Fibroblast of villous mesenchyme (primary cell): Measurements from ENCODE around the gene APC. TPM values are rescaled to one million over a fixed set of nuclear protein-coding genes. Genes with fewer than 3 reads are reported as not detected.
"Not testable (repeated sequence)": the region's sequence is repeated elsewhere in the genome, so short reads cannot be mapped to it uniquely, and the experiment has no call there.

Experiments used
- DNase-seq: peaks from one replicate; pipeline ENCODE4 v3.0.0-alpha.2; 2010; ENCODE audit warnings: low read depth
- H3K4me3 ChIP-seq: 2 replicates; pipeline ENCODE4 v1.5.1; 2011; ENCODE audit warnings: low read depth, mild to moderate bottlenecking, low read length
- small RNA-seq: library from RNA; depleted of rRNA; stranded (forward); fragments of <200 nt; gene quantifications from one replicate; pipeline ENCODE3, GENCODE V24; 2012
- total RNA-seq: library from RNA; depleted of rRNA; stranded (reverse); fragments of >200 nt; gene quantifications from 2 replicates; pipeline ENCODE4 v1.2.3, GENCODE V29; 2012
- TF ChIP-seq, protein P1 (sequence below): IDR thresholded peaks from 2 replicates; pipeline ENCODE4 v1.5.1; 2012; ENCODE audit warnings: low read depth, mild to moderate bottlenecking, low read length; ENCODE audit not compliant: insufficient read depth

APC gene
- total RNA-seq, 1 donor: 69.1 TPM

DNA sequence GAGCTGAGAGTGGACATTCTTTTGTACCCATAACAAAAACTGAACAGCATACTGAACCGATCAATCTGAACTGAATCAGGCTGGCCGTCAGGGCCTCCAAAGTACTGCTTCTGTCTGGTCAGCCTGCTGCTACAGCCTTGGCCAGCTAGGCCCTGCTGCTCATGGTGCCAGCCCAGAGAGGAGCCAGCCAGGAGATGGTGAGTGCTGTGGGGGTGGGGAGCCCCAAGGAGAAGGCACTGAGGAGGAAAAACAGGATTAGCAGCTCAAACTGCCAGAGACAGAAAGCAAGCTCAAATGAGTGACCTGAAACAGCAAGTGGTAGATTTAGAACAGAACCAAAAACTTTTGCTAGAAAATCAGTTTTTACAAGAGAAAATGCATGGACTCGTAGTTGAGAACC is 147.3 kb downstream of the APC start:
- no peak overlapping the region for H3K4me3 ChIP-seq
- TF ChIP-seq, protein P1, sequence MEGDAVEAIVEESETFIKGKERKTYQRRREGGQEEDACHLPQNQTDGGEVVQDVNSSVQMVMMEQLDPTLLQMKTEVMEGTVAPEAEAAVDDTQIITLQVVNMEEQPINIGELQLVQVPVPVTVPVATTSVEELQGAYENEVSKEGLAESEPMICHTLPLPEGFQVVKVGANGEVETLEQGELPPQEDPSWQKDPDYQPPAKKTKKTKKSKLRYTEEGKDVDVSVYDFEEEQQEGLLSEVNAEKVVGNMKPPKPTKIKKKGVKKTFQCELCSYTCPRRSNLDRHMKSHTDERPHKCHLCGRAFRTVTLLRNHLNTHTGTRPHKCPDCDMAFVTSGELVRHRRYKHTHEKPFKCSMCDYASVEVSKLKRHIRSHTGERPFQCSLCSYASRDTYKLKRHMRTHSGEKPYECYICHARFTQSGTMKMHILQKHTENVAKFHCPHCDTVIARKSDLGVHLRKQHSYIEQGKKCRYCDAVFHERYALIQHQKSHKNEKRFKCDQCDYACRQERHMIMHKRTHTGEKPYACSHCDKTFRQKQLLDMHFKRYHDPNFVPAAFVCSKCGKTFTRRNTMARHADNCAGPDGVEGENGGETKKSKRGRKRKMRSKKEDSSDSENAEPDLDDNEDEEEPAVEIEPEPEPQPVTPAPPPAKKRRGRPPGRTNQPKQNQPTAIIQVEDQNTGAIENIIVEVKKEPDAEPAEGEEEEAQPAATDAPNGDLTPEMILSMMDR: no peak
- no peak for DNase-seq

DNA sequence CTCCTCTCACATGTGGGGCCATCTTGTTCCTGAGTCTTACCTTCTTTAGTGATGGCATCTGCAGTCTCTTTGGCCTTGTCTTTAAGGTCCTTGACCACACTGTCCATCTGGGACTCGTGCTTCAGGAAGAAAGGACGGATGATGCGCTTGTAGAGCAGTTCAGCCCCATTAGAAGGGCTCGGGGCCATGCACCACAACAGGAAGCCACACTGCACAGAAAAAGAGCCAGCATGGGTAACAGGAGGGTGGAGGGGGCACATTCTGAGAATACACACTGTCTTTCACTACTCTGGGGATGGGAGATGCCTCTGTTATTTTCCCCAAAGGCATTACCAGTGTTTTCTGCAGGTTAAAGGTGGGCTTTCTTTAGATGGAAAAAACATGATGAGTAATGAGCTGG is 149.3 kb downstream of the APC start:
- TF ChIP-seq, protein P1: no peak
- no peak for DNase-seq
- no peak overlapping the region for H3K4me3 ChIP-seq

DNA sequence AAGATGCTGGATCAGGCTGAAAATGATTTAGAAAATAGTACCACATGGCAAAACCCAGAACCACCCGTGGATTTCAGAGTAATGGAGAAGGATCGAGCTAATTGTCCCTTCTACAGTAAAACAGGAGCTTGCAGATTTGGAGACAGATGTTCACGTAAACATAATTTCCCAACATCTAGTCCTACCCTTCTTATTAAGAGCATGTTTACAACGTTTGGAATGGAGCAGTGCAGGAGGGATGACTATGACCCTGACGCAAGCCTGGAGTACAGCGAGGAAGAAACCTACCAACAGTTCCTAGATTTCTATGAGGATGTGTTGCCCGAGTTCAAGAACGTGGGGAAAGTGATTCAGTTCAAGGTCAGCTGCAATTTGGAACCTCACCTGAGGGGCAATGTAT is 154.4 kb downstream of the APC start:
- DNase-seq, H3K4me3 ChIP-seq: not testable (repeated sequence)

DNA sequence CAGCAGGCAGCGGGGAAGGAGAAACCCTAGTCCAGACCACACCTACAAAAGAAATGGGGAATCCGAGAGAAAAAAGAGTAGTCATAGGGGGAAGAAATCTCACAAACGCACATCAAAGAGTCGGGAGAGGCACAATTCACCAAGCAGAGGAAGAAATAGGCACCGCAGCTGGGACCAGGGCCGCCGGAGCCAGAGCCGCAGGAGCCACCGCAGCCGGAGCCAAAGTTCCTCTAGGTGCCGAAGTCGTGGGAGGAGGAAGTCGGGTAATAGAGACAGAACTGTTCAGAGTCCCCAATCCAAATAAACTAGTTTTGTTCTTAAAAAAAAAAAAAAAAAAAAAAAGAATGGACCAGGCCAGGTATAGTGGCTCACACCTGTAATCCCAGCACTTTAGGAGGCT is 155.1 kb downstream of the APC start:
- no peak for DNase-seq
- no peak overlapping the region for H3K4me3 ChIP-seq
- TF ChIP-seq, protein P1: no peak

DNA sequence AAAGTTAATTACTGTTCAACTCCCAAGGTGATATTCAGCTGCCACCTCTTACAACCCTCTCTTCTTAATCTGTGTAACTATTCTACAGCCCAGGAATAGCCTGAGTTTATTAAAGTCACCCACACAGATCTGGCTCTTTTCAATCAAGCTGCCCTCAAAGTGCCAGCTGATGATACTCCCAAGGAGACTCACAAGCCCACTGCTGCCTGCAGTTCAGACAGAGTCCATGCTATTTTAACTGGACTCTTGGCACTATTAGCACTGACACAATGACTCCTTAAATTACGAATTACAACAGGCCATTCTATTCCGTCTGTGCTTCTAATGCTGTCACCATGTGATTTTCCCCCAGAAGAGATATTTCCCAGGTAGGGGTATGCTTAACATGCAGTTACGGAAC is 158.0 kb downstream of the APC start:
- no peak for DNase-seq
- TF ChIP-seq, protein P1: no peak
- no peak overlapping the region for H3K4me3 ChIP-seq

Small RNA genes lying within 50 kb of the gene (small RNA-seq; reads per million reads assigned to genes)
- not detected for gene RNU6-482P

Other genes starting within 250 kb of the APC start
- 56.7 and 84.6 TPM in 2 replicates for gene SRP19, start 123.4 kb downstream of the APC start, total RNA-seq
- gene REEP5, start 184.3 kb downstream of the APC start, total RNA-seq: 47.0 and 48.8 TPM in 2 replicates
- gene DCP2, start 238.9 kb downstream of the APC start, total RNA-seq: 19.6 and 35.4 TPM in 2 replicates